Measurements from ENCODE around the gene GOLGA6L22.
"Not testable (repeated sequence)": the region's sequence is repeated elsewhere in the genome, so short reads cannot be mapped to it uniquely, and the experiment has no call there.

GOLGA6L22 gene, protein sequence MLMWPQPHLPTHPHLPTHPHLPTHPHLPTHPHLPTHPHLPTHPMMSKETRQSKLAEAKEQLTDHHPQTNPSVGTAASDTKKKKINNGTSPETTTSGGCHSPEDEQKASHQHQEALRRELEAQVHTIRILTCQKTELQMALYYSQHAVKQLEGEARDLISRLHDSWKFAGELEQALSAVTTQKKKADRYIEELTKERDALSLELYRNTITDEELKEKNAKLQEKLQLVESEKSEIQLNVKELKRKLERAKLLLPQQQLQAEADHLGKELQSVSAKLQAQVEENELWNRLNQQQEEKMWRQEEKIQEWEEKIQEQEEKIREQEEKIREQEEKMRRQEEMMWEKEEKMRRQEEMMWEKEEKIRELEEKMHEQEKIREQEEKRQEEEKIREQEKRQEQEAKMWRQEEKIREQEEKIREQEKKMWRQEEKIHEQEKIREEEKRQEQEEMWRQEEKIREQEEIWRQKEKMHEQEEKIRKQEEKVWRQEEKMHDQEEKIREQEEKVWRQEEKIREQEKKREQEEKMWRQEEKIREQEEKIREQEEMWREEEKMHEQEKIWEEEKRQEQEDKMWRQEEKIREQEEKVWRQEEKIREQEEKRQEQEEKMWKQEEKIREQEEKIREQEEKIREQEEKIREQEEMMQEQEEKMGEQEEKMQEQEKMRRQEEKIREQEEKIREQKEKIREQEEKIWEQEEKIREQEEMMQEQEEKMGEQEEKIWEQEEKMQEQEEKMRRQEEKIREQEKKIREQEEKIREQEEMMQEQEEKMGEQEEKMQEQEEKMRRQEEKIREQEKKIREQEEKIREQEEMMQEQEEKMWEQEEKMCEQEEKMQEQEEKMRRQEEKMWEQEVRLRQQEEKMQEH

DNA sequence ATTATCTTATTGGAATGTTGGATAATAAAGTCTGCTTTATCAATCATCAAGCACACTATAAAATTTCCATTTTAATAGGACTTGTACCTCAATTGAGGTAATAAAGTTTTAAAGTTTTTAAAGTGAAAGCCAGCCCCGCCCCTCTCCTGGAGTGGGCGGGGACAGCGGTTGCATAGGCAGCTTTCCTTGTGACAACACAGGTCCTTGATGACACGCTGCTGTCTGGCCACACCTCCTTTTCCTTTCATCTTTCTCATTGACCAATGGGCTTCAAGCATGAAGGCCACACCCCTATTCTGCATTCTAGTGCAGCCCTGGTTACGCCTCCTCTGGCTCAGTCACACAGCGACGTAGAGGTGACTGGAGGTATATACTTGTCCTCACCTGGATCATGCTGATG is at the start of gene GOLGA6L22:
Gene GOLGA6L22 (plus strand): TSS at position 301 of the 400 bp plus-strand sequence. CDS start 91 bp downstream, at position 392.
- not testable (repeated sequence) for DNase-seq

DNA sequence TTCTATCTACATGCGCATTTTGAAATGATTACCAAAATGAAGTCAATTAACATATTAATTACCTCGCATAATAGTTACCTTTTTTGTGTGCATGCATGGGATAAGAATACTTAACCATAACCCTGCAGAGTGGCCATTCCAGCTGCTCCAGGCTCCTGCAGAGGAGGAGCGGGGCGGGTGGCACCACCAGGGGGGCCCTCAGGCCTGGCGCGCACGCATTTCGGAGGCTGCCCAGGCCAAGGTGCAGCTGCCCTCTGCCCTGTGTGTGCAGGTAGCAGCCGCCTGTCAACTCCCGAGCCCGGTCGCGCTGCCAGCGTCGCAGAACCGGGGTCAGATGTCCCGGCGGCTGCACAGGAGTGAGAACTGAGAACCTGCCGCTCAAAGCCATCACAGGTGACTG is 41.4 kb upstream of the GOLGA6L22 start:
- not testable (repeated sequence) for DNase-seq

DNA sequence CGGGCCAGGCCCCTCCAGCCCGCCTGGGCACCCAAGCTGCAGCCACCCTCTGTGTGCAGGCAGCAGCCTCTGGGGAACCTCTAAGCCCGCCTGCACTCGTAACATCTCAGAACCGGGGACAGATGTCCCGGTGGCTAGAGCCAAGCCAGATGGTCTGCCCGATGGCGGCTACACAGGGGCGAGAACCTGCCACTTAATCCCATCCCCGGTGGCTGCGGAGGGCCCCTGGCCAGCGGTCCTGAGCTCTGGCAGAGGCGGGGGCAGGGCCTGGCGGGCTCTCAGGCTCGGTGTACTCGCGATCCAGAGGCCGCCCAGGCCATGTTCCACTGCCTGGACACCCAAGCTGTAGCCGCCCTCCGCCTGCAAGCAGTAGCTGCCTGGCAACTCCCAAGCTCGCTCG is 40.9 kb upstream of the GOLGA6L22 start:
- DNase-seq, result not testable (repeated sequence)

DNA sequence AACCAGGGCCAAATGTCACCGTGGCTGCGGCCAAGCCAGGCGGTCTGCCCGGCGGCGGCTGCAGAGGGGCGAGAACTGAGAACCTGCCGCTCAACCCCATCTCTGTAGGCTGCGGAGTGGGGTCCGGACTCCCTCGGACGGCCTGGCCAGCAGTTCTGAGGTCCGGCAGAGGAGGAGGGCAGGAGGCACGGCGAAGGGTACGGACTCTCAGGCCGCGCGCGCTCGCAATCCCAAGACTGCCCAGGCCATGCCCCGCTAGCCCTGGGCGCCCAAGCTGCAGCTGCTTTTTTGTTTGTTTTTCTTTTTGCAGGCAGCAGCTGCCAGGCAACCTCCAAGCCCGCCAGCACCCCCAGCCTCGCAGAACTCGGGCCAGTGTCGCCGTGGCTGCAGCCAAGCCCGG is 40.5 kb upstream of the GOLGA6L22 start:
- not testable (repeated sequence) for DNase-seq

DNA sequence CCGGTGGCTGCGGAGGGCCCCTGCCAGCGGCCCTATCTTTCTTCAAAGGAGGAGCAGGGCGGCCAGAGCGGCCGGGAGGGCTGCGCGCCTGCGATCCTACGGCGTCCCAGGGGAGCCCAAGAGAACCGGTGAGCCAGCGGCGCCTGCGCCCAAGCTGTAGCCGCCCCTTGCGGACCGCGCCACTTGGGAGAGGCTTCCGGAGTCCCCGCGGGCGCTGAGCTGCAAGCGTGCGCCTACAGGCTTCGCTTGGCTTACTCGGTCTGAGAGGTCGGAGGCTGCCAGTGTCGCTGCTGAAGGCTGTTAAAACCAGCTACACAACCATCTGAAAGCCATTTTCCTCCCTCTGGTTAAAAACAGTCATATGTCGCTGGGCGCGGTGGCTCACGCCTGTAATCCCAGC is 40.0 kb upstream of the GOLGA6L22 start:
- not testable (repeated sequence) for DNase-seq

DNA sequence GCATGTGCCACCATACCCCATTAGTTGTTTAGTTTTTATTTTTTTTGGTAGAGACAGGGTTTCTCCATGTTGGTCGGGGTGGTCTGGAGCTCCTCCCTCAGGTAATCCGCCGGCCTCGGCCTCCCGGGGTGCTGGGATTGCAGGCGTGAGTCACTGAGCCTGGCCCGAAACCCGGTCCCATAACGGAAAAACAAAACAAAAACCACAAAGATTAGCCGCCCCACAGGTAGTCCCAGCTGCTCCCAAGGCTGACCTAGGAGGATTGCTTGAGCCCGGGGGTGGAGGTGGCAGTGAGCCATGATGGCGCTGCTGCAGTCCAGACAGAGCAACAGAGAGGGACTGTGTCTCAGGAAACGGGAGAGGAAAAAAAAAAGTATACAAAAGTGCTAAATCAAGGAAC is 38.4 kb upstream of the GOLGA6L22 start:
- DNase-seq, result not testable (repeated sequence)

DNA sequence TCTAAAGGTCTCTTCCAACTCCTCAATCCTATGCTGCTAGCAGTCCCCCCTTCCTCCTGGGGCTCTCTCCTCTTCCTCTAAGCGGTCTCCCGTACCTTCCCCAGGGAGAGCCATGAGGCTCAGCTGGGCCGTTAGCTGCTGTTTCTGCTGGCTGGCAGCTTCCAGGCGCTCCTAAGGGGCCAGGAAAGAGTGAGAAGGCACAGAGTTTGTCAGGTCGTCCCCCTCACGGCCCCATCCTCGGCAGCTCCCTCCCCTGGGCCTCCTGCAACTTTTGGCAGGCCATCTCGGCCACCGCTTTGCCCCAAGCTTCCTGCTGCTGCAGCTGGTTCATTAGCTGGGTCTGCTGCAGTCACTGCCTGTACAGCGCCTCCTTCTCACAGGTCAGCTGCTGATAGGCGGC is 29.3 kb upstream of the GOLGA6L22 start:
- not testable (repeated sequence) for DNase-seq

DNA sequence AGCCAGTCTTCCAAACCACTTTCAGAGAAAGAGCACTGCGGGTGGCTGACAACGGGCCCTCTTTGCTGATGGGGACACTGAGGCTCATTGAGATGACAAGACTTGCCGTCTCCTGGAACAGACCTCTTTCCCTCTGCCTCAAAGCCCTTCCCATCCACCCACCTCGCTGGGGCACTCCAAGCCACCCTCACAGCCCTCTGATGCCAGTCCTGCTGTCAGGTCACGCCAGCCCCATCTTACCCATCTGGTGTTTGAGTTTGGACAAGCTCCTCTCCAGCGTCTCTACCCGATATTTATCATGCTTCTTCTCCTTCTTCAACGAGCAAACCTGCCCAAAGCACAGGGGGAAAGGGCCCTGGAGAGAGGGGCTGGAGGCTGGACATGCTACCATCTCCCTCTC is 27.0 kb upstream of the GOLGA6L22 start:
- DNase-seq, result not testable (repeated sequence)

DNA sequence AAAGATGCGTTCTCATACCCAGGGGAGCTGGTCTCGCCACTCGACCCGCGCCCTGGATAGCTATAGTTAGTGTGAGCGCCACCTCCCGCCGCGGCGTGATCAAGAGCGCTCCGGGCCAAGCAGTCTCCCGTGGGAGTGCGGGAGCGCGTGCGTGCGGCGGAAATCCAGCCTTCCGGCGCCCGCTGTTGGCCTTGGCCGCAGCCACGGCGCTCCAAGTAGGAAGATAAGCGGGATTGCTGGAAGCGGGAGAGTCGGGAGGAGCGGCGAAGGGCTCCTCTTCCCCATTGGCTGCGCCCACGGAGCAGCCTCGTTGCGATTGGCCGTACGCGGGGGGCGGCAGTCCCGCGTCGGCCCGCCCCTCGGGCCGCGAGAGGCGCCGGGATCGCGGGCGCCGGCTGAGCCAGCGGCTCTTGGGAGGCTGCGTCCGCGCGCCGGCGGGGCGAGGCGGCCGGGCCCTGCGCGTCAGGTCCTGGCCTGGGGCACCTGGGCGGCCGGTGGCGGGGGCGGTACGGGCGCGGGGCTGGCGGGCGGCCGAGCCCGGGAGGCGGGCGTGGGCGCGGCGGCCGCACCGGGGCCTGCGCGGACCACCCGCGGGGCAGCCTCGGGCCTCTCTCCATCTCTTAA is 35.9 kb downstream of the GOLGA6L22 start:
- DNase-seq, result peak; percentile 45

DNA sequence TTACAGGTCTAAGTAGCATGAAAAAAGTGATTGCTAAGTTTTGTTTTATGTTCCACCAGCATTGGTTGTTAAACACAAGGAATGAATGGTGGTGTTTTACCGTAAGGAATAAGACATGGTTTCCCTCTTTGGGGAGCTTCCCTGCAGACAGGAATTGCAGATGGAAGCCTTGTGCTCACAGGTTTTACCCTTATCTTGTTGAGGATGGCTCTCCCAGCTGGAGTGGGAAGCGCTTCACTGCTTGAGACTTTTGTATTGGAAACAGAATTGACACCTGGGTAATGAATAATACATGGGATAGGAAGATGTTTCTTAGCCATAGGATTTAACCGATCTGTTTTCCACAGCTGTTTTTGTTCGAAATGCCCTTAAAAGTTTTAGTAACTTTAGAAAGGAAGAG is 38.5 kb downstream of the GOLGA6L22 start:
- not testable (repeated sequence) for DNase-seq

DNA sequence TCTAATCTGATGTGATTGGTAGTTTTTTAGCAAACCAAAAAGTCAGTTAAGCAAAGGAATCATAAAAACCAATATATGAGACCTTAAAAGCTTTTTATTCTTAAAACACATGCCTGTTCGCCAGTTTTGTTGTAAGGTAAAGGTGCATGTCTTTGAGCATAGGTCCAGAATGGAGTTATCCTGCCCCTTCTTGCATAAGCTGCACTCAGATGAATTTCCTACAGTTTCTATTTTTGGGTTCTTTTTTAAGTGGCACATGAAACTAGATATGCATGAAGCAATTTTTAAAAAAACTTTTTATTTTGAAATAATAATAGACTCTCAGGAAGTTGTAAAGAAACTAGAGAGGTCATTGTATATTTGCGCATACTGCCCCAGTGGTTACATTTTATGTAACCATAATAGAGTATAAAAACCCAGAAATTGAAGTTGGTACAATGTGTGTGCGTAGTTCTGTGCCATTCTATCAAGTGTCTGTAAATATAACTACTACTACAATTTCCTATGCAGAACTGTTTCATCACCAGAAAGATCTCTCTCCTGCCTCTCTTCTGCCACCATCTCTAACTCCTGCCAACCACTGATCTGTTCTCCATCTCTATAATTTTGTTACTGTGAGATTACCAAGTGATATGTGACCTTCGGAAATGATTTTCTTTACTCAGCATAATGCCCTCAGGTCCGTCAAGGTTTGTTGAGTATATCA is 39.7 kb downstream of the GOLGA6L22 start:
- DNase-seq, result not testable (repeated sequence)

DNA sequence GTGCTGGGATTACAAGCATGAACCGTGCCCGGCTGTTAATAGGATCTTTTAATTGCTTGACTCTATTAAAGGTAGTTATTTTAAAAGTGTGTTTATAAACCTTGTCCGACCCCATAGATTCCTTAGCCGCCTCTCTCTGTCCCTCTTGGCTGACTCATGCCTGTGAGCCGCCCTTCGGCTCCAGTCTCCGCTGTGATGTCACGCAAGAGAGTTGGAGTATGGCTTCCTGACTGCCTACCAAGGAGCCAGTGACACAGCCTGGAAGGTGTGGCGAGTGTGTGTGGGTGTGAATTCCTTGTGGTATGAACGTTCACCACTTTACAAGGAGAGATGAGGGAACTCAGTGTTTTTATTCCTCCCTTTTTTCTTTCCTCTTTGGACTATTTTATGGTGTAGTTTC is 43.6 kb downstream of the GOLGA6L22 start:
- not testable (repeated sequence) for DNase-seq

DNA sequence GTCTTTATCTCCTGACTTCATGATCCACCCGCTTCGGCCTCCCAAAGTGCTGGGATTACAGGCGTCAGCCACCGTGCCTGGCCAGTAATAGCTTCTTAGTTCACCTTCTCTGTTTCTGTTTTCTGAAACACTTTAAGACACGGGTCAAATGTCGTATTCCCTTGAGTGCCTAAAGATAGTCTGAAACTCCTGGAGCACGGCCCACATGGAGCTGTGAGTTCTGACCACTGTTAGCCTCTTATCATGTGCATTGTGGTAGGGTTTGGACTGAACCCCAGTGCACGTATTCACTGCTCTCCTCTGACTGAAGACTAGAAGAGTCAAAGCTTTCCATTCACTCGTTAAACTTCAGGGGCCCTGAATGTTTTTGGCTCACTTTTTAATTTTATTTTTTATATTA is 48.3 kb downstream of the GOLGA6L22 start:
- DNase-seq, result not testable (repeated sequence)

DNA sequence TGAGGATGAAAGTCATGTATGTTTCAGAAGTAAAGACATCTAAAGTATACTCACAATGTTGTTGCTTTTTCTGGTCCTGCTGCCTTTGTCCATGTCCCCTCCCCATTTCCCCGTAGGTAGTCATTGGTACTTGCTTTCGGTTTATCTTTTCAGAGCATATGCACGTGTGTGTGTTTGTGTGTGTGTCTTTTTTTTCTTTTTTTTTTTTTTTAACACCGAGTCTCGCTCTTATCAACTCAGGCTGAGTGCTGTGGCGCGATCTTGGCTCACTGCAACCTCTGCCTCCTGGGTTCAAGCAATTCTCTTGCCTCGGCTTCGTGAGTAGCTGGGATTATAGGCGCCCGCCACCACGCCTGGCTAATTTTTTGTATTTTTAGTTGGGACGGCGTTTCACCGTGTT is 57.4 kb downstream of the GOLGA6L22 start:
- DNase-seq, result not testable (repeated sequence)

Data from CD4-positive, alpha-beta T cell treated with Interleukin-21 for 1 hour (primary cell).